HepG2 (cell line): ENCODE results near the gene GPATCH3. TPM values are rescaled to one million over a fixed set of nuclear protein-coding genes. Genes with fewer than 3 reads are reported as not detected.

Experiments
- BRD4 ChIP-seq: sonication (generic); formaldehyde crosslinking; IDR thresholded peaks from 2 replicates; pipeline ENCODE4 v1.4.0; 2020; ENCODE audit warnings: missing genetic modification reagents
- CAMTA2 ChIP-seq: sonication (generic); formaldehyde crosslinking; IDR thresholded peaks from 2 replicates; pipeline ENCODE4 v1.4.0; 2020; ENCODE audit warnings: mild to moderate bottlenecking, missing genetic modification reagents, borderline replicate concordance
- EEA1 ChIP-seq: sonication (generic); formaldehyde crosslinking; IDR thresholded peaks from 2 replicates; pipeline ENCODE4 v1.5.1; 2020; ENCODE audit warnings: mild to moderate bottlenecking, missing genetic modification reagents, borderline replicate concordance
- MTF2 ChIP-seq: sonication (generic); formaldehyde crosslinking; IDR thresholded peaks from 2 replicates; pipeline ENCODE4 v1.5.0; 2020; ENCODE audit warnings: missing genetic modification reagents, borderline replicate concordance
- NCOA2 ChIP-seq: sonication (generic); formaldehyde crosslinking; IDR thresholded peaks from 2 replicates; pipeline ENCODE4 v1.8.0; 2022; ENCODE audit warnings: inconsistent platforms
- PHF5A ChIP-seq: IDR thresholded peaks from one replicate; pipeline ENCODE4 v1.6.1; 2018; ENCODE audit warnings: low read depth, missing genetic modification reagents; ENCODE audit not compliant: unreplicated experiment
- TGIF2 ChIP-seq: IDR thresholded peaks from 2 replicates; pipeline ENCODE4 v1.6.1; 2016; ENCODE audit warnings: control low read depth, missing compliant biosample characterization
- ZBTB10 ChIP-seq: sonication (generic); formaldehyde crosslinking; IDR thresholded peaks from 2 replicates; pipeline ENCODE4 v1.4.0; 2020; ENCODE audit warnings: missing genetic modification reagents, borderline replicate concordance
- ZBTB38 ChIP-seq: sonication (generic); formaldehyde crosslinking; IDR thresholded peaks from 2 replicates; pipeline ENCODE4 v1.5.1; 2020; ENCODE audit warnings: mild to moderate bottlenecking, missing genetic modification reagents
- ZBTB7B ChIP-seq: sonication (generic); formaldehyde crosslinking; IDR thresholded peaks from 2 replicates; pipeline ENCODE4 v1.4.0; 2020; ENCODE audit warnings: missing genetic modification reagents
- ZFP36 ChIP-seq: fragments of 150-350 bp; IDR thresholded peaks from 2 replicates; pipeline ENCODE4 v1.6.1; 2018; ENCODE audit warnings: borderline replicate concordance, low read length, low read depth; ENCODE audit not compliant: partially characterized antibody
- ZFP62 ChIP-seq: sonication (generic); formaldehyde crosslinking; IDR thresholded peaks from 2 replicates; pipeline ENCODE4 v1.4.0; 2020; ENCODE audit warnings: missing genetic modification reagents
- ZNF101 ChIP-seq: sonication (generic); formaldehyde crosslinking; IDR thresholded peaks from 2 replicates; pipeline ENCODE4 v1.4.0; 2020; ENCODE audit warnings: mild to moderate bottlenecking, low read depth, missing genetic modification reagents, borderline replicate concordance
- ZNF205 ChIP-seq: IDR thresholded peaks from 2 replicates; pipeline ENCODE4 v1.6.1; 2018; ENCODE audit warnings: missing biosample characterization, missing genetic modification reagents
- ZNF432 ChIP-seq: sonication (generic); formaldehyde crosslinking; IDR thresholded peaks from 2 replicates; pipeline ENCODE4 v1.5.0; 2020; ENCODE audit warnings: missing genetic modification reagents, mild to moderate bottlenecking, borderline replicate concordance
- ZNF484 ChIP-seq: sonication (generic); formaldehyde crosslinking; IDR thresholded peaks from 2 replicates; pipeline ENCODE4 v1.5.1; 2020; ENCODE audit warnings: mild to moderate bottlenecking, low read depth, missing genetic modification reagents, borderline replicate concordance
- ZNF503 ChIP-seq: sonication (generic); formaldehyde crosslinking; IDR thresholded peaks from 2 replicates; pipeline ENCODE4 v1.4.0; 2020; ENCODE audit warnings: missing genetic modification reagents
- ZSCAN20 ChIP-seq: sonication (generic); formaldehyde crosslinking; IDR thresholded peaks from 2 replicates; pipeline ENCODE4 v1.4.0; 2020; ENCODE audit warnings: missing genetic modification reagents, mild to moderate bottlenecking, borderline replicate concordance
- polyA plus RNA-seq, 8 experiments: library from polyadenylated mRNA; depleted of rRNA in 3 of 8; stranded (reverse) in 7 of 8; unstranded in 1 of 8; fragments of >200 nt; fragmentation: Illumina TruSeq in 4 of 8; extraction: Trizol in 4 of 8; gene quantifications; 2 replicates each; pipeline versions ENCODE4 v1.2.1 to v1.2.3, GENCODE V29; 2011 to 2016; ENCODE audit warnings: low read depth in 4 of 8, missing spikeins in 1 of 8, mixed read lengths in 1 of 8; ENCODE audit not compliant: insufficient read depth in 1 of 8
- total RNA-seq, 5 experiments: library from RNA; depleted of rRNA; stranded (reverse); fragments of >200 nt; fragmentation: Illumina TruSeq; extraction: Trizol; gene quantifications; 2 replicates each; pipeline ENCODE4 v1.2.3, GENCODE V29; 2016; ENCODE audit warnings: low read depth in 1 of 5
- TF ChIP-seq, protein P1 (sequence below): IDR thresholded peaks from 2 replicates; pipeline ENCODE4 v1.6.1; 2016; ENCODE audit warnings: mild to moderate bottlenecking
- TF ChIP-seq, protein P2 (sequence below): sonication (generic); formaldehyde crosslinking; IDR thresholded peaks from 2 replicates; pipeline ENCODE4 v1.4.0; 2020; ENCODE audit warnings: missing genetic modification reagents
- TF ChIP-seq, protein P3 (sequence below): sonication (generic); formaldehyde crosslinking; IDR thresholded peaks from 2 replicates; pipeline ENCODE4 v1.8.0; 2022; ENCODE audit warnings: mild to moderate bottlenecking, missing genetic modification reagents, moderate library complexity

Gene GPATCH3
- total and polyA plus RNA-seq, 2 of the 13 experiments (the other 11 are each of a cell fraction or from before 2014, with no cell fraction given): 8.3 to 11.0 TPM

DNA sequence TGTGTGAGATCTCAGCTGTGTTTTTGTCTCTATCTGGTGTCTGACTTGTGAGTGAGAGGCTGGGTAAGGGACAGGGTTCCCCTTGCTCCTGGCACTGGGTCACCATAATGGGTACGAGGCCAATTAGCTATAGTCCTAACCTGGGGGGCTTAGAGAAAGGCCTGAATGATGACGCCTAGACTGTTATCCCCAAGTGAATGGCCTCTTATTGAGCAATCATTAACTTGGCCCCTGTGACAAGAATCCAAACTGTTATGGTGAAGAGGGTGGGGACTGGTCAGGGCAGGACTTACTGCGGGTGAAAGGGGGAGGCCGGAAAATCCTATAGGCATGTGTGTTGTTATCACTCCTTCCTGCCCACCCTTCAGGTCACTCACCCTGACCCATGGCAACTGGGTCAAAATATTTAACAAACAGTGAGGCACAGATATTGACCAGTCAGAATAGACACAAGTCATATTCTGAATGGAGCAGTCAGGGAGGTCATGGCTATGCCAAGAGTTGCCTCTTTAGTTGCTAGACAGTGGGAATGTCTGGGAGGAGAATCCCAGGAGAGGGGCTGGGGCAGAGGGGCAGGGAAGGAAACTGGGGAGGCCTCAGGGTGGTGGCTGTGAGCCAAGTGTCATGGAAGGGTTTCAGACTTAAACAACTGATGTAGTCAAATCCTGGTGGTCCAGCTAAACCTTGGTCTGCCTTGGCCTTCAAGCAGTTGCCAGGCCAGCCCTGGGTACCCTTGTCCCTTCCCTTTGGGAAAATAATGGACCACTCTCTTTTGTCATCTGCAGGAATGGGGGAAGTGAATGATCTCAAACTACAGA is 10.3 kb upstream of the GPATCH3 start (continued):
- TF ChIP-seq, protein P1, sequence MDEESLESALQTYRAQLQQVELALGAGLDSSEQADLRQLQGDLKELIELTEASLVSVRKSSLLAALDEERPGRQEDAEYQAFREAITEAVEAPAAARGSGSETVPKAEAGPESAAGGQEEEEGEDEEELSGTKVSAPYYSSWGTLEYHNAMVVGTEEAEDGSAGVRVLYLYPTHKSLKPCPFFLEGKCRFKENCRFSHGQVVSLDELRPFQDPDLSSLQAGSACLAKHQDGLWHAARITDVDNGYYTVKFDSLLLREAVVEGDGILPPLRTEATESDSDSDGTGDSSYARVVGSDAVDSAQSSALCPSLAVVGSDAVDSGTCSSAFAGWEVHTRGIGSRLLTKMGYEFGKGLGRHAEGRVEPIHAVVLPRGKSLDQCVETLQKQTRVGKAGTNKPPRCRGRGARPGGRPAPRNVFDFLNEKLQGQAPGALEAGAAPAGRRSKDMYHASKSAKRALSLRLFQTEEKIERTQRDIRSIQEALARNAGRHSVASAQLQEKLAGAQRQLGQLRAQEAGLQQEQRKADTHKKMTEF (CRISPR knock-in tag): peak; percentile 88
- no peak for TF ChIP-seq ZFP62
- peak; percentile 88 for TF ChIP-seq TGIF2
- TF ChIP-seq MTF2 (CRISPR knock-in tag): no peak
- no peak for TF ChIP-seq ZNF101 (CRISPR knock-in tag)
- no peak; the same call in 1 of the 2 replicates for TF ChIP-seq CAMTA2 (CRISPR knock-in tag)
- peak; percentile 94 for TF ChIP-seq PHF5A (CRISPR knock-in tag)
- TF ChIP-seq, protein P2, sequence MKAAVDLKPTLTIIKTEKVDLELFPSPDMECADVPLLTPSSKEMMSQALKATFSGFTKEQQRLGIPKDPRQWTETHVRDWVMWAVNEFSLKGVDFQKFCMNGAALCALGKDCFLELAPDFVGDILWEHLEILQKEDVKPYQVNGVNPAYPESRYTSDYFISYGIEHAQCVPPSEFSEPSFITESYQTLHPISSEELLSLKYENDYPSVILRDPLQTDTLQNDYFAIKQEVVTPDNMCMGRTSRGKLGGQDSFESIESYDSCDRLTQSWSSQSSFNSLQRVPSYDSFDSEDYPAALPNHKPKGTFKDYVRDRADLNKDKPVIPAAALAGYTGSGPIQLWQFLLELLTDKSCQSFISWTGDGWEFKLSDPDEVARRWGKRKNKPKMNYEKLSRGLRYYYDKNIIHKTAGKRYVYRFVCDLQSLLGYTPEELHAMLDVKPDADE (CRISPR knock-in tag): 0 out of 2 replicates have a peak, but pooled peaks have one; percentile 1
- no peak for TF ChIP-seq ZNF432 (CRISPR knock-in tag)
- no peak for TF ChIP-seq ZBTB38 (CRISPR knock-in tag)
- peak; percentile 97 for TF ChIP-seq NCOA2 (CRISPR knock-in tag)
- TF ChIP-seq ZNF205 (CRISPR knock-in tag): peak; percentile 46; the same call in 1 of the 2 replicates
- no peak for TF ChIP-seq ZFP36
- TF ChIP-seq, protein P3, sequence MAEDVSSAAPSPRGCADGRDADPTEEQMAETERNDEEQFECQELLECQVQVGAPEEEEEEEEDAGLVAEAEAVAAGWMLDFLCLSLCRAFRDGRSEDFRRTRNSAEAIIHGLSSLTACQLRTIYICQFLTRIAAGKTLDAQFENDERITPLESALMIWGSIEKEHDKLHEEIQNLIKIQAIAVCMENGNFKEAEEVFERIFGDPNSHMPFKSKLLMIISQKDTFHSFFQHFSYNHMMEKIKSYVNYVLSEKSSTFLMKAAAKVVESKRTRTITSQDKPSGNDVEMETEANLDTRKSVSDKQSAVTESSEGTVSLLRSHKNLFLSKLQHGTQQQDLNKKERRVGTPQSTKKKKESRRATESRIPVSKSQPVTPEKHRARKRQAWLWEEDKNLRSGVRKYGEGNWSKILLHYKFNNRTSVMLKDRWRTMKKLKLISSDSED (CRISPR knock-in tag): no peak
- no peak for TF ChIP-seq ZSCAN20 (CRISPR knock-in tag)
- no peak for TF ChIP-seq ZBTB10 (CRISPR knock-in tag)
- peak; percentile 85 for TF ChIP-seq ZNF503
- no peak for TF ChIP-seq ZNF484 (CRISPR knock-in tag)
- peak; percentile 77; the same call in 1 of the 2 replicates for TF ChIP-seq EEA1
- no peak for TF ChIP-seq BRD4 (CRISPR knock-in tag)
- peak; percentile 82; the same call in 1 of the 2 replicates for TF ChIP-seq ZBTB7B
